ENCODE results near the gene SEMA4C. TPM values are rescaled to one million over a fixed set of nuclear protein-coding genes. Genes with fewer than 3 reads are reported as not detected.

Gene SEMA4C
- polyA plus RNA-seq, 4 donors, result 0.45 to 26.8 (median 11.2) TPM

- peaks cover 0 to 3% (median 0%) of the 10 kb centered on the region in 3 donors for H3K4me1 ChIP-seq (ENCODE audit: control insufficient read depth in 3 of 3, insufficient read depth in 2 of 3, low read depth in 1 of 3, low read length in 2 of 3)
- no peaks in the 10 kb centered on the region for H3K9me3 ChIP-seq (ENCODE audit: control insufficient read depth in 2 of 2, insufficient read depth in 1 of 2, low read depth in 1 of 2, low read length in 1 of 2)
- 77 to 88% (median 87%) methylated on average over 37 of the region's 37 CpGs for WGBS, 3 donors
- FAIRE-seq (no peak), DNase-seq (no peak)
- peaks cover 0 to 55% (median 0%) of the 10 kb centered on the region in 3 donors for H3K36me3 ChIP-seq (ENCODE audit: control insufficient read depth in 3 of 3, insufficient read depth in 2 of 3, low read depth in 1 of 3, low read length in 3 of 3)
- no peak overlapping the region for H3K27ac ChIP-seq (ENCODE audit: low read depth in 1 of 3, low read length in 2 of 3)
- H3K4me3 ChIP-seq (ENCODE audit: low read depth in 1 of 3, low read length in 3 of 3), result no peak overlapping the region
- H3K27me3 ChIP-seq (ENCODE audit: control insufficient read depth in 3 of 3, insufficient read depth in 3 of 3, low read length in 3 of 3), result no peaks in the 10 kb centered on the region
These were observed 29.7 kb downstream of the SEMA4C start for GRCh38 chr2:96839875-96840850.

- no peaks in the 10 kb centered on the region for H3K27me3 ChIP-seq (ENCODE audit: control insufficient read depth in 3 of 3, insufficient read depth in 3 of 3, low read length in 3 of 3)
- peaks cover 0 to 3% (median 0%) of the 10 kb centered on the region in 3 donors for H3K4me1 ChIP-seq (ENCODE audit: control insufficient read depth in 3 of 3, insufficient read depth in 2 of 3, low read depth in 1 of 3, low read length in 2 of 3)
- H3K27ac ChIP-seq (ENCODE audit: low read depth in 1 of 3, low read length in 2 of 3), result peak overlapping the region in 2 of 3 donors; percentile 5 to 13
- no peaks in the 10 kb centered on the region for H3K9me3 ChIP-seq (ENCODE audit: control insufficient read depth in 2 of 2, insufficient read depth in 1 of 2, low read depth in 1 of 2, low read length in 1 of 2)
- FAIRE-seq, result no peak
- H3K36me3 ChIP-seq (ENCODE audit: control insufficient read depth in 3 of 3, insufficient read depth in 2 of 3, low read depth in 1 of 3, low read length in 3 of 3), result peaks cover 0 to 53% (median 2%) of the 10 kb centered on the region in 3 donors
- H3K4me3 ChIP-seq (ENCODE audit: low read depth in 1 of 3, low read length in 3 of 3), result peak overlapping the region in 1 of 3 donors; percentile 24
- DNase-seq, result peak in 1 of 2 donors; percentile 60
- 40 to 54% (median 43%) methylated on average over 28 to 42 of the region's 42 CpGs for WGBS, 3 donors
These were observed 30.5 kb downstream of the SEMA4C start for GRCh38 chr2:96839293-96839874.

- Histone ChIP-seq H3K4me1 (ENCODE audit: control insufficient read depth in 3 of 3, insufficient read depth in 2 of 3, low read depth in 1 of 3, low read length in 2 of 3) (peaks cover 0 to 3% (median 0%) of the 10 kb centered on the region in 3 donors), H3K27me3 (ENCODE audit: control insufficient read depth in 3 of 3, insufficient read depth in 3 of 3, low read length in 3 of 3) (no peaks in the 10 kb centered on the region), H3K9me3 (ENCODE audit: control insufficient read depth in 2 of 2, insufficient read depth in 1 of 2, low read depth in 1 of 2, low read length in 1 of 2) (no peaks in the 10 kb centered on the region), H3K27ac (ENCODE audit: low read depth in 1 of 3, low read length in 2 of 3) (peak overlapping the region in 2 of 3 donors; percentile 5 to 13), H3K36me3 (ENCODE audit: control insufficient read depth in 3 of 3, insufficient read depth in 2 of 3, low read depth in 1 of 3, low read length in 3 of 3) (peaks cover 0 to 48% (median 3%) of the 10 kb centered on the region in 3 donors), H3K4me3 (ENCODE audit: low read depth in 1 of 3, low read length in 3 of 3) (no peak overlapping the region)
- 84 to 88% (median 86%) methylated on average over 23 of the region's 23 CpGs for WGBS, 3 donors
- FAIRE-seq (no peak), DNase-seq (no peak)
These were observed 31.3 kb downstream of the SEMA4C start for GRCh38 chr2:96838345-96839292.

- Histone ChIP-seq H3K4me3 (ENCODE audit: low read depth in 1 of 3, low read length in 3 of 3) (no peak overlapping the region), H3K27me3 (ENCODE audit: control insufficient read depth in 3 of 3, insufficient read depth in 3 of 3, low read length in 3 of 3) (no peaks in the 10 kb centered on the region), H3K27ac (ENCODE audit: low read depth in 1 of 3, low read length in 2 of 3) (no peak overlapping the region), H3K4me1 (ENCODE audit: control insufficient read depth in 3 of 3, insufficient read depth in 2 of 3, low read depth in 1 of 3, low read length in 2 of 3) (peaks cover 0 to 13% (median 3%) of the 10 kb centered on the region in 3 donors), H3K9me3 (ENCODE audit: control insufficient read depth in 2 of 2, insufficient read depth in 1 of 2, low read depth in 1 of 2, low read length in 1 of 2) (no peaks in the 10 kb centered on the region), H3K36me3 (ENCODE audit: control insufficient read depth in 3 of 3, insufficient read depth in 2 of 3, low read depth in 1 of 3, low read length in 3 of 3) (peaks cover 0 to 54% (median 9%) of the 10 kb centered on the region in 3 donors)
- whole genome bisulfite sequencing, 3 donors, result 85 to 90% (median 88%) methylated on average over 9 of the region's 9 CpGs
- DNase-seq (no peak), FAIRE-seq (no peak)
These were observed 32.3 kb downstream of the SEMA4C start for GRCh38 chr2:96837575-96837974.

- Histone ChIP-seq H3K27ac (ENCODE audit: low read depth in 1 of 3, low read length in 2 of 3) (no peak overlapping the region), H3K4me1 (ENCODE audit: control insufficient read depth in 3 of 3, insufficient read depth in 2 of 3, low read depth in 1 of 3, low read length in 2 of 3) (peaks cover 0 to 16% (median 5%) of the 10 kb centered on the region in 3 donors), H3K36me3 (ENCODE audit: control insufficient read depth in 3 of 3, insufficient read depth in 2 of 3, low read depth in 1 of 3, low read length in 3 of 3) (peaks cover 6 to 63% (median 14%) of the 10 kb centered on the region in 3 donors), H3K9me3 (ENCODE audit: control insufficient read depth in 2 of 2, insufficient read depth in 1 of 2, low read depth in 1 of 2, low read length in 1 of 2) (no peaks in the 10 kb centered on the region), H3K27me3 (ENCODE audit: control insufficient read depth in 3 of 3, insufficient read depth in 3 of 3, low read length in 3 of 3) (no peaks in the 10 kb centered on the region), H3K4me3 (ENCODE audit: low read depth in 1 of 3, low read length in 3 of 3) (no peak overlapping the region)
- peak in 1 of 2 donors; percentile 54 for DNase-seq
- WGBS, 3 donors, result 67 to 85% (median 69%) methylated on average over 4 of the region's 4 CpGs
- FAIRE-seq, result no peak
These were observed 34.0 kb downstream of the SEMA4C start for GRCh38 chr2:96835830-96836229.

- Histone ChIP-seq H3K9me3 (ENCODE audit: control insufficient read depth in 2 of 2, insufficient read depth in 1 of 2, low read depth in 1 of 2, low read length in 1 of 2) (no peaks in the 10 kb centered on the region), H3K4me1 (ENCODE audit: control insufficient read depth in 3 of 3, insufficient read depth in 2 of 3, low read depth in 1 of 3, low read length in 2 of 3) (peaks cover 0 to 13% (median 5%) of the 10 kb centered on the region in 3 donors), H3K4me3 (ENCODE audit: low read depth in 1 of 3, low read length in 3 of 3) (no peak overlapping the region), H3K27me3 (ENCODE audit: control insufficient read depth in 3 of 3, insufficient read depth in 3 of 3, low read length in 3 of 3) (no peaks in the 10 kb centered on the region), H3K36me3 (ENCODE audit: control insufficient read depth in 3 of 3, insufficient read depth in 2 of 3, low read depth in 1 of 3, low read length in 3 of 3) (peaks cover 11 to 65% (median 14%) of the 10 kb centered on the region in 3 donors), H3K27ac (ENCODE audit: low read depth in 1 of 3, low read length in 2 of 3) (peak overlapping the region in 2 of 3 donors; percentile 52 to 63)
- 49 to 52% (median 50%) methylated on average over 18 of the region's 18 CpGs for WGBS, 3 donors
- FAIRE-seq (no peak), DNase-seq (peak in 1 of 2 donors; percentile 63)
These were observed 36.9 kb downstream of the SEMA4C start for GRCh38 chr2:96832754-96833507.

GRCh38 chr2:96832408-96832753 is 37.5 kb downstream of the SEMA4C start:
- H3K27ac ChIP-seq (ENCODE audit: low read depth in 1 of 3, low read length in 2 of 3), result peak overlapping the region in 1 of 3 donors; percentile 14
- WGBS, 3 donors, result 69 to 77% (median 74%) methylated on average over 11 of the region's 11 CpGs
- no peaks in the 10 kb centered on the region for H3K27me3 ChIP-seq (ENCODE audit: control insufficient read depth in 3 of 3, insufficient read depth in 3 of 3, low read length in 3 of 3)
- H3K4me3 ChIP-seq (ENCODE audit: low read depth in 1 of 3, low read length in 3 of 3), result no peak overlapping the region
- no peaks in the 10 kb centered on the region for H3K9me3 ChIP-seq (ENCODE audit: control insufficient read depth in 2 of 2, insufficient read depth in 1 of 2, low read depth in 1 of 2, low read length in 1 of 2)
- DNase-seq (no peak), FAIRE-seq (no peak)
- peaks cover 0 to 13% (median 5%) of the 10 kb centered on the region in 3 donors for H3K4me1 ChIP-seq (ENCODE audit: control insufficient read depth in 3 of 3, insufficient read depth in 2 of 3, low read depth in 1 of 3, low read length in 2 of 3)
- H3K36me3 ChIP-seq (ENCODE audit: control insufficient read depth in 3 of 3, insufficient read depth in 2 of 3, low read depth in 1 of 3, low read length in 3 of 3), result peaks cover 14 to 65% (median 16%) of the 10 kb centered on the region in 3 donors

All from small intestine (tissue), 7 donors.